Measurements from ENCODE around the gene ARL3.

Gene ARL3

GRCh38 chr10:102634686-102635085 is 79.5 kb downstream of the ARL3 start:
- DNase-seq (ENCODE audit: low read depth), result no peak

- no peak for DNase-seq (ENCODE audit: low read depth)
These were observed 80.3 kb downstream of the ARL3 start for GRCh38 chr10:102633848-102634247.

GRCh38 chr10:102633287-102633686 is 80.9 kb downstream of the ARL3 start:
- DNase-seq (ENCODE audit: low read depth), result no peak

- DNase-seq (ENCODE audit: low read depth), result no peak
These were observed 81.6 kb downstream of the ARL3 start for GRCh38 chr10:102632394-102633111.

GRCh38 chr10:102631525-102632393 is 82.4 kb downstream of the ARL3 start:
- no peak for DNase-seq (ENCODE audit: low read depth)

- DNase-seq (ENCODE audit: low read depth), result no peak
These were observed 83.5 kb downstream of the ARL3 start for GRCh38 chr10:102630663-102631062.

- no peak for DNase-seq (ENCODE audit: low read depth)
These were observed 84.3 kb downstream of the ARL3 start for GRCh38 chr10:102629661-102630614.

- no peak for DNase-seq (ENCODE audit: low read depth)
These were observed 85.7 kb downstream of the ARL3 start for GRCh38 chr10:102628451-102628911.

- no peak for DNase-seq (ENCODE audit: low read depth)
These were observed 86.4 kb downstream of the ARL3 start for GRCh38 chr10:102627736-102628293.

- DNase-seq (ENCODE audit: low read depth), result no peak
These were observed 86.9 kb downstream of the ARL3 start for GRCh38 chr10:102627291-102627735.

GRCh38 chr10:102626026-102626685 is 88.0 kb downstream of the ARL3 start:
- no peak for DNase-seq (ENCODE audit: low read depth)

GRCh38 chr10:102624751-102625645 is 89.2 kb downstream of the ARL3 start:
- DNase-seq (ENCODE audit: low read depth), result no peak

GRCh38 chr10:102624094-102624493 is 90.1 kb downstream of the ARL3 start:
- DNase-seq (ENCODE audit: low read depth), result no peak
